HepG2 (cell line): Measurements from ENCODE around the gene NCOA3. TPM values are rescaled to one million over a fixed set of nuclear protein-coding genes. Genes with fewer than 3 reads are reported as not detected.

ENCODE experiments used
- AFF4 ChIP-seq: sonication (generic); formaldehyde crosslinking; IDR thresholded peaks from 2 replicates; pipeline ENCODE4 v1.4.0; 2020; ENCODE audit warnings: missing genetic modification reagents
- CHD4 ChIP-seq: fragments of 200-600 bp; sonication (generic); IDR thresholded peaks from 2 replicates; pipeline ENCODE4 v1.7.0; 2017; ENCODE audit warnings: mild to moderate bottlenecking, low read length, borderline replicate concordance
- PREB ChIP-seq: sonication (generic); formaldehyde crosslinking; IDR thresholded peaks from 2 replicates; pipeline ENCODE4 v1.4.0; 2020; ENCODE audit warnings: missing genetic modification reagents
- SMAD1 ChIP-seq: sonication (generic); formaldehyde crosslinking; IDR thresholded peaks from 2 replicates; pipeline ENCODE4 v1.4.0; 2020; ENCODE audit warnings: missing genetic modification reagents, low read depth, mild to moderate bottlenecking, borderline replicate concordance
- TOE1 ChIP-seq: sonication (generic); formaldehyde crosslinking; IDR thresholded peaks from 2 replicates; pipeline ENCODE4 v1.4.0; 2020; ENCODE audit warnings: mild to moderate bottlenecking, missing genetic modification reagents
- YY1 ChIP-seq: IDR thresholded peaks from 2 replicates; pipeline ENCODE4 v1.6.1; 2011; ENCODE audit warnings: low read length, low read depth, moderate library complexity, mild to moderate bottlenecking; ENCODE audit not compliant: insufficient read depth, insufficient replicate concordance
- ZNF75D ChIP-seq: sonication (generic); formaldehyde crosslinking; IDR thresholded peaks from 2 replicates; pipeline ENCODE4 v1.8.1; 2023; ENCODE audit warnings: missing genetic modification reagents, mild to moderate bottlenecking, borderline replicate concordance
- polyA plus RNA-seq, 8 experiments: library from polyadenylated mRNA; depleted of rRNA in 3 of 8; stranded (reverse) in 7 of 8; unstranded in 1 of 8; fragments of >200 nt; fragmentation: Illumina TruSeq in 4 of 8; extraction: Trizol in 4 of 8; gene quantifications; 2 replicates each; pipeline versions ENCODE4 v1.2.1 to v1.2.3, GENCODE V29; 2011 to 2016; ENCODE audit warnings: low read depth in 4 of 8, missing spikeins in 1 of 8, mixed read lengths in 1 of 8; ENCODE audit not compliant: insufficient read depth in 1 of 8
- total RNA-seq, 5 experiments: library from RNA; depleted of rRNA; stranded (reverse); fragments of >200 nt; fragmentation: Illumina TruSeq; extraction: Trizol; gene quantifications; 2 replicates each; pipeline ENCODE4 v1.2.3, GENCODE V29; 2016; ENCODE audit warnings: low read depth in 1 of 5
- TF ChIP-seq, protein P1 (sequence below): sonication (generic); formaldehyde crosslinking; IDR thresholded peaks from 2 replicates; pipeline ENCODE4 v1.4.0; 2020; ENCODE audit warnings: missing genetic modification reagents
- TF ChIP-seq, protein P2 (sequence below): IDR thresholded peaks from 2 replicates; pipeline ENCODE4 v1.6.1; 2016; ENCODE audit warnings: low read depth, borderline replicate concordance
- TF ChIP-seq, protein P3 (sequence below): sonication (generic); formaldehyde crosslinking; IDR thresholded peaks from 2 replicates; pipeline ENCODE4 v1.4.0; 2020; ENCODE audit warnings: missing genetic modification reagents
- TF ChIP-seq, protein P4 (sequence below): IDR thresholded peaks from 2 replicates; pipeline ENCODE4 v1.6.1; 2016

The NCOA3 gene
- total and polyA plus RNA-seq, 2 of the 13 experiments (the other 11 are each of a cell fraction or from before 2014, with no cell fraction given), result 35.0 to 56.8 TPM

DNA sequence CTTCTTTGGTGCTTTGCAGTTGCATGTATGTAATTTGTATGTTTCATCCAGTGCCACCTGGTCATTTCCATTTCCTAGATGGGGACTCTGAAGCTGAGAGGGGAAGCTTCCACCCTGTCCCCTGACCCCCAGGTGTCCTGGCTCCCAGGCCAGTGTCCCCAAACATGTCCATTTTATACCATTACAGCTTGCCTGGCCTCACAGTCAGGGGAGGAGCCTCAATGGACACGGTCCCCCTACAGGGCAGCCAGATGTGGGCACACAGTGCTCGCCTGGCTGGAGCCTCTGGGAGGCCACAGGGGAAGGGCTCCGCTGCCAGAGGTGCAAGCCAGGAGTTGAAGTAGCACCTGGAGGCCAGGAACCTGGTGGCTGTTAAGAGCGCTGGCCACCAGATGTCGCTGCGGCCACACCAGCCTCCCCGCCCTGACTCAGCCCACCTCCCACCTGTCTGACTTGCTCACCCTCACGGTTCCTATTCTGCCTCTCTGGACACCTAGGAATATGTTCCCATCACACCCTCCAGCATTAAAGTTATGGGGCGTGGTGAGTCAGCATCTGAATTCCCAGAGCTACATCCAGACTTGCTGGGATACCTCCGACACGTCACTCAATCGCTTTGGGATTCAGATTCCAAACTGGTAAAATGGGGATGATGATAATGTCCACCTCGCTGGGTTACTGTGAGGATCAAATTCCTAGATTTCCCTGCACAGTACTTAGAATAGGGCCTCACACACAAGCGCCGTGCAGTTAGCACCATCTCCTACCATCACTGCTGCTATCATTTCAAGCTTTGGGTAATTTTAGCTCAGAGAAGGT, 176.2 kb downstream of the NCOA3 start (continued):
- TF ChIP-seq, protein P1, sequence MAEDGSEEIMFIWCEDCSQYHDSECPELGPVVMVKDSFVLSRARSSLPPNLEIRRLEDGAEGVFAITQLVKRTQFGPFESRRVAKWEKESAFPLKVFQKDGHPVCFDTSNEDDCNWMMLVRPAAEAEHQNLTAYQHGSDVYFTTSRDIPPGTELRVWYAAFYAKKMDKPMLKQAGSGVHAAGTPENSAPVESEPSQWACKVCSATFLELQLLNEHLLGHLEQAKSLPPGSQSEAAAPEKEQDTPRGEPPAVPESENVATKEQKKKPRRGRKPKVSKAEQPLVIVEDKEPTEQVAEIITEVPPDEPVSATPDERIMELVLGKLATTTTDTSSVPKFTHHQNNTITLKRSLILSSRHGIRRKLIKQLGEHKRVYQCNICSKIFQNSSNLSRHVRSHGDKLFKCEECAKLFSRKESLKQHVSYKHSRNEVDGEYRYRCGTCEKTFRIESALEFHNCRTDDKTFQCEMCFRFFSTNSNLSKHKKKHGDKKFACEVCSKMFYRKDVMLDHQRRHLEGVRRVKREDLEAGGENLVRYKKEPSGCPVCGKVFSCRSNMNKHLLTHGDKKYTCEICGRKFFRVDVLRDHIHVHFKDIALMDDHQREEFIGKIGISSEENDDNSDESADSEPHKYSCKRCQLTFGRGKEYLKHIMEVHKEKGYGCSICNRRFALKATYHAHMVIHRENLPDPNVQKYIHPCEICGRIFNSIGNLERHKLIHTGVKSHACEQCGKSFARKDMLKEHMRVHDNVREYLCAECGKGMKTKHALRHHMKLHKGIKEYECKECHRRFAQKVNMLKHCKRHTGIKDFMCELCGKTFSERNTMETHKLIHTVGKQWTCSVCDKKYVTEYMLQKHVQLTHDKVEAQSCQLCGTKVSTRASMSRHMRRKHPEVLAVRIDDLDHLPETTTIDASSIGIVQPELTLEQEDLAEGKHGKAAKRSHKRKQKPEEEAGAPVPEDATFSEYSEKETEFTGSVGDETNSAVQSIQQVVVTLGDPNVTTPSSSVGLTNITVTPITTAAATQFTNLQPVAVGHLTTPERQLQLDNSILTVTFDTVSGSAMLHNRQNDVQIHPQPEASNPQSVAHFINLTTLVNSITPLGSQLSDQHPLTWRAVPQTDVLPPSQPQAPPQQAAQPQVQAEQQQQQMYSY, result no peak
- TF ChIP-seq PREB, result no peak
- TF ChIP-seq ZNF75D (CRISPR knock-in tag), result no peak
- no peak for TF ChIP-seq AFF4 (CRISPR knock-in tag)
- TF ChIP-seq SMAD1 (CRISPR knock-in tag), result 0 out of 2 replicates have a peak, but pooled peaks have one; percentile 28
- TF ChIP-seq, protein P2, sequence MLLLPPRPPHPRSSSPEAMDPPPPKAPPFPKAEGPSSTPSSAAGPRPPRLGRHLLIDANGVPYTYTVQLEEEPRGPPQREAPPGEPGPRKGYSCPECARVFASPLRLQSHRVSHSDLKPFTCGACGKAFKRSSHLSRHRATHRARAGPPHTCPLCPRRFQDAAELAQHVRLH (CRISPR knock-in tag), result peak; percentile 81; the same call in 1 of the 2 replicates
- TF ChIP-seq TOE1 (CRISPR knock-in tag), result no peak
- TF ChIP-seq, protein P3, sequence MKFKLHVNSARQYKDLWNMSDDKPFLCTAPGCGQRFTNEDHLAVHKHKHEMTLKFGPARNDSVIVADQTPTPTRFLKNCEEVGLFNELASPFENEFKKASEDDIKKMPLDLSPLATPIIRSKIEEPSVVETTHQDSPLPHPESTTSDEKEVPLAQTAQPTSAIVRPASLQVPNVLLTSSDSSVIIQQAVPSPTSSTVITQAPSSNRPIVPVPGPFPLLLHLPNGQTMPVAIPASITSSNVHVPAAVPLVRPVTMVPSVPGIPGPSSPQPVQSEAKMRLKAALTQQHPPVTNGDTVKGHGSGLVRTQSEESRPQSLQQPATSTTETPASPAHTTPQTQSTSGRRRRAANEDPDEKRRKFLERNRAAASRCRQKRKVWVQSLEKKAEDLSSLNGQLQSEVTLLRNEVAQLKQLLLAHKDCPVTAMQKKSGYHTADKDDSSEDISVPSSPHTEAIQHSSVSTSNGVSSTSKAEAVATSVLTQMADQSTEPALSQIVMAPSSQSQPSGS (CRISPR knock-in tag), result peak; percentile 82
- TF ChIP-seq YY1, result peak; percentile 54
- no peak for TF ChIP-seq CHD4
- TF ChIP-seq, protein P4, sequence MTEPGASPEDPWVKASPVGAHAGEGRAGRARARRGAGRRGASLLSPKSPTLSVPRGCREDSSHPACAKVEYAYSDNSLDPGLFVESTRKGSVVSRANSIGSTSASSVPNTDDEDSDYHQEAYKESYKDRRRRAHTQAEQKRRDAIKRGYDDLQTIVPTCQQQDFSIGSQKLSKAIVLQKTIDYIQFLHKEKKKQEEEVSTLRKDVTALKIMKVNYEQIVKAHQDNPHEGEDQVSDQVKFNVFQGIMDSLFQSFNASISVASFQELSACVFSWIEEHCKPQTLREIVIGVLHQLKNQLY, result 0 out of 2 replicates have a peak, but pooled peaks have one; percentile 35
